GM13976 (cell line): ENCODE measurements around the gene DELE1.

ENCODE experiments used
- DNase-seq: peaks from one replicate; pipeline ENCODE4 v3.0.0; 2012; ENCODE audit warnings: low spot score
- CTCF ChIP-seq: IDR thresholded peaks from 2 replicates; pipeline ENCODE4 v1.5.1; 2012; ENCODE audit warnings: borderline replicate concordance, mild to moderate bottlenecking; ENCODE audit not compliant: insufficient read depth; ENCODE audit errors: extremely low read depth, missing control alignments, control extremely low read depth
- in situ Hi-C: fragments of 300-500 bp; cut with MboI; formaldehyde crosslinking; loops from one replicate; pipeline ENCODE4 v1.12.0; 2022; ENCODE audit warnings: low sequenced_read_pairs, mixed read lengths, inconsistent platforms; ENCODE audit not compliant: unreplicated experiment

Gene DELE1

GRCh38 chr5:141969783-141970771 lies 46.4 kb downstream of the DELE1 start:
- peak; percentile 76 for DNase-seq
- TF ChIP-seq CTCF: no peak
- in situ Hi-C loops: no loop called here

- no peak for TF ChIP-seq CTCF
- DNase-seq: no peak
- in situ Hi-C loops: no loop called here
These were observed 50.4 kb downstream of the DELE1 start for GRCh38 chr5:141973871-141974595.

GRCh38 chr5:141976176-141976575 lies 52.5 kb downstream of the DELE1 start:
- no peak for TF ChIP-seq CTCF
- no peak for DNase-seq
- in situ Hi-C loops: loop anchor here (25.0 kb wide), 1 partner anchor 586 kb away; no protein-coding TSS in a partner anchor

- DNase-seq: no peak
- no peak for TF ChIP-seq CTCF
- in situ Hi-C loops: loop anchor here (25.0 kb wide), 1 partner anchor 584 kb away; no protein-coding TSS in a partner anchor
These were observed 54.7 kb downstream of the DELE1 start for GRCh38 chr5:141978389-141978788.

- no peak for TF ChIP-seq CTCF
- in situ Hi-C loops: loop anchor here (25.0 kb wide), 1 partner anchor 580 kb away; no protein-coding TSS in a partner anchor
- DNase-seq: no peak
These were observed 59.0 kb downstream of the DELE1 start for GRCh38 chr5:141982626-141983025.

- no peak for TF ChIP-seq CTCF
- in situ Hi-C loops: loop anchor here (25.0 kb wide), 1 partner anchor 576 kb away; no protein-coding TSS in a partner anchor
These were observed 62.4 kb downstream of the DELE1 start for GRCh38 chr5:141986072-141986471.

More at GRCh38 chr5:141986072-141986471, 62.4 kb downstream of the DELE1 start:
- DNase-seq: no peak
